OCI-LY1 (cell line): ENCODE results near the gene UCP3.

Experiments
- CTCF ChIP-seq: fragments of 200-600 bp; sonication (generic), shearing (Covaris generic); IDR thresholded peaks from 2 replicates; pipeline ENCODE4 v1.5.1; 2017; ENCODE audit warnings: mild to moderate bottlenecking, antibody characterized with exemption, low read length, moderate library complexity, mixed read lengths
- EZH2 ChIP-seq: fragments of 200-600 bp; sonication (generic), shearing (Covaris generic); IDR thresholded peaks from 2 replicates; pipeline ENCODE4 v1.8.0; 2017; ENCODE audit warnings: borderline replicate concordance, mixed run types, mild to moderate bottlenecking, antibody characterized with exemption, low read length, moderate library complexity, mixed read lengths

- TF ChIP-seq CTCF (no peak), EZH2 (no peak)
Observed at GRCh38 chr11:74025467-74026166, 16.7 kb upstream of the UCP3 start.
